Ishikawa (cell line): ENCODE results near the gene ERICH6.

Experiments
- CEBPB ChIP-seq: IDR thresholded peaks from 2 replicates; pipeline ENCODE4 v1.6.1; 2012
- CREB1 ChIP-seq: IDR thresholded peaks from 2 replicates; pipeline ENCODE4 v1.6.1; 2012; ENCODE audit warnings: low read depth
- EGR1 ChIP-seq: IDR thresholded peaks from 2 replicates; pipeline ENCODE4 v1.6.1; 2012
- EP300 ChIP-seq: IDR thresholded peaks from 2 replicates; pipeline ENCODE4 v1.6.1; 2012; ENCODE audit warnings: borderline replicate concordance
- FOXM1 ChIP-seq: IDR thresholded peaks from 2 replicates; pipeline ENCODE4 v1.6.1; 2012; ENCODE audit warnings: low read depth, borderline replicate concordance
- MAX ChIP-seq: IDR thresholded peaks from 2 replicates; pipeline ENCODE4 v1.6.1; 2012
- NFIC ChIP-seq: IDR thresholded peaks from 2 replicates; pipeline ENCODE4 v1.6.1; 2012
- RAD21 ChIP-seq: IDR thresholded peaks from 2 replicates; pipeline ENCODE4 v1.6.1; 2012; ENCODE audit warnings: low read depth
- REST ChIP-seq: IDR thresholded peaks from 2 replicates; pipeline ENCODE4 v1.6.1; 2012; ENCODE audit warnings: low read depth, mild to moderate bottlenecking
- TAF1 ChIP-seq: IDR thresholded peaks from 2 replicates; pipeline ENCODE4 v1.6.1; 2012; ENCODE audit warnings: low read depth, mild to moderate bottlenecking
- TCF12 ChIP-seq: IDR thresholded peaks from 2 replicates; pipeline ENCODE4 v1.6.1; 2012; ENCODE audit warnings: low read depth
- TEAD4 ChIP-seq: IDR thresholded peaks from 2 replicates; pipeline ENCODE4 v1.6.1; 2012
- YY1 ChIP-seq: IDR thresholded peaks from 2 replicates; pipeline ENCODE4 v1.6.1; 2012; ENCODE audit warnings: low read depth
- ZBTB7A ChIP-seq: IDR thresholded peaks from 2 replicates; pipeline ENCODE4 v1.6.1; 2012; ENCODE audit warnings: low read depth
- TF ChIP-seq, protein P1 (sequence below): IDR thresholded peaks from 2 replicates; pipeline ENCODE4 v1.6.1; 2012

The ERICH6 gene

GRCh38 chr3:150620002-150620689 lies 83.6 kb downstream of the ERICH6 start:
- no peak for TF ChIP-seq RAD21
- TF ChIP-seq TAF1: no peak
- no peak for TF ChIP-seq FOXM1
- no peak for TF ChIP-seq TCF12
- TF ChIP-seq, protein P1, sequence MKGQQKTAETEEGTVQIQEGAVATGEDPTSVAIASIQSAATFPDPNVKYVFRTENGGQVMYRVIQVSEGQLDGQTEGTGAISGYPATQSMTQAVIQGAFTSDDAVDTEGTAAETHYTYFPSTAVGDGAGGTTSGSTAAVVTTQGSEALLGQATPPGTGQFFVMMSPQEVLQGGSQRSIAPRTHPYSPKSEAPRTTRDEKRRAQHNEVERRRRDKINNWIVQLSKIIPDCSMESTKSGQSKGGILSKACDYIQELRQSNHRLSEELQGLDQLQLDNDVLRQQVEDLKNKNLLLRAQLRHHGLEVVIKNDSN: no peak
- no peak for TF ChIP-seq YY1
- no peak for TF ChIP-seq EP300
- no peak for TF ChIP-seq NFIC
- TF ChIP-seq REST: no peak
- TF ChIP-seq MAX: no peak
- no peak for TF ChIP-seq EGR1
- no peak for TF ChIP-seq CEBPB
- TF ChIP-seq ZBTB7A: no peak
- TF ChIP-seq CREB1: no peak
- TF ChIP-seq TEAD4: no peak

- TF ChIP-seq, protein P1: no peak
- TF ChIP-seq ZBTB7A: no peak
- TF ChIP-seq EGR1: no peak
- no peak for TF ChIP-seq YY1
- no peak for TF ChIP-seq CREB1
- TF ChIP-seq TAF1: no peak
- TF ChIP-seq NFIC: no peak
Observed at GRCh38 chr3:150613709-150614480, 89.8 kb downstream of the ERICH6 start.

DNA sequence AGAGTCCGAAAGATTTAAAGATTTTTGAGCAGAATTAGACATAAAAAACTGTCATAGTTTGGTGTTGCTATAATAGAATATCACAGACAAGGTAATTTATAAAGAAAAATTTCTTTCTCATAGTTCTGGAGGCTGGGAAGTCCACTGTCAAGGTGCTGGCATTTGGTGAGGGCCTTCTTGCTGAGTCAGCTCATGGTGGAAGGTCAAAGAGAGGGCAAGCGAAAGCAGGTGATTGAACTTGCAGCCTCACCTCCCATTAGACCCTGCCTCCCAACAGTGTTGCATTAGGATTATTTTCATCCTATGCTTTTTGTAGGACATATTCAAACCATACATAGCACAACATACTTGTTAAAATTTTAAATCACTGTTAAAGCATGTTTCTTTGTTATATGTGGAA lies 90.7 kb downstream of the ERICH6 start:
- TF ChIP-seq MAX: no peak
- no peak for TF ChIP-seq NFIC
- TF ChIP-seq RAD21: no peak

DNA sequence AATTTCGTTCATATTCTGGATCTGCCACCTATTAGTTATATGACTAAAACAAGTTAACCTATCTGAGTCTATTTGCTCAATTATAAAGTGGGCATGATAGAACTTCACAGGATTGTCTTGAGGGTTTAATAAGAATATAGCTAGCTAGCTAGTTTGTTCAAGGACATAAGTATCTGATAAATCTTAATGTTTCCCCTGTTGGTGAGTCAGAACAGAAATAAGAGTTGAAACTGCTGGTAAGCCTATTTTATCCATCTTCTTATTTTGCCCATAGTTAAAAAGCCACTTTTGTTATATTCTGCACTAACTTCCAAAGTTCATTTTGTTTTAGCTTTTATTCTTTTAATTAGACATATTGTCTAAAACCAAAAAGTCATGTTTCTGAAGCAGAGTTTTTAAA lies 91.2 kb downstream of the ERICH6 start:
- TF ChIP-seq FOXM1: no peak
- TF ChIP-seq, protein P1: no peak
- TF ChIP-seq CEBPB: no peak
- no peak for TF ChIP-seq MAX
- no peak for TF ChIP-seq TAF1
- TF ChIP-seq YY1: no peak
- no peak for TF ChIP-seq ZBTB7A
- TF ChIP-seq RAD21: no peak
- no peak for TF ChIP-seq EP300
- no peak for TF ChIP-seq TEAD4
- TF ChIP-seq CREB1: no peak
- no peak for TF ChIP-seq NFIC
- no peak for TF ChIP-seq REST
- no peak for TF ChIP-seq EGR1

GRCh38 chr3:150611666-150612065 lies 92.1 kb downstream of the ERICH6 start:
- TF ChIP-seq, protein P1: no peak
- TF ChIP-seq CEBPB: no peak
- no peak for TF ChIP-seq MAX
- no peak for TF ChIP-seq RAD21
- TF ChIP-seq REST: no peak
- no peak for TF ChIP-seq EP300
- no peak for TF ChIP-seq YY1
- no peak for TF ChIP-seq TAF1
- no peak for TF ChIP-seq ZBTB7A
- TF ChIP-seq CREB1: no peak
- TF ChIP-seq FOXM1: no peak
- TF ChIP-seq TEAD4: no peak
- TF ChIP-seq TCF12: no peak
- no peak for TF ChIP-seq EGR1
